ENCODE data around the gene PLPP1. TPM values are rescaled to one million over a fixed set of nuclear protein-coding genes. Genes with fewer than 3 reads are reported as not detected.

PLPP1 gene
- total and polyA plus RNA-seq, 2 of the 13 experiments (the other 11 are each of a cell fraction or from before 2014, with no cell fraction given) = 7.3 to 12.1 TPM

GRCh38 chr5:55570570-55570969 is 35.8 kb upstream of the PLPP1 start (continued):
- TF ChIP-seq CSRNP2 (CRISPR knock-in tag; conservative IDR thresholded peaks at IDR 0.05; ENCODE audit: low read depth) (no peak), JUN (CRISPR knock-in tag; IDR thresholded peaks at IDR 0.05) (no peak), ZNF577 (CRISPR knock-in tag; IDR thresholded peaks at IDR 0.05; ENCODE audit: borderline replicate concordance, low read depth) (no peak)
- TF ChIP-seq, protein P1, sequence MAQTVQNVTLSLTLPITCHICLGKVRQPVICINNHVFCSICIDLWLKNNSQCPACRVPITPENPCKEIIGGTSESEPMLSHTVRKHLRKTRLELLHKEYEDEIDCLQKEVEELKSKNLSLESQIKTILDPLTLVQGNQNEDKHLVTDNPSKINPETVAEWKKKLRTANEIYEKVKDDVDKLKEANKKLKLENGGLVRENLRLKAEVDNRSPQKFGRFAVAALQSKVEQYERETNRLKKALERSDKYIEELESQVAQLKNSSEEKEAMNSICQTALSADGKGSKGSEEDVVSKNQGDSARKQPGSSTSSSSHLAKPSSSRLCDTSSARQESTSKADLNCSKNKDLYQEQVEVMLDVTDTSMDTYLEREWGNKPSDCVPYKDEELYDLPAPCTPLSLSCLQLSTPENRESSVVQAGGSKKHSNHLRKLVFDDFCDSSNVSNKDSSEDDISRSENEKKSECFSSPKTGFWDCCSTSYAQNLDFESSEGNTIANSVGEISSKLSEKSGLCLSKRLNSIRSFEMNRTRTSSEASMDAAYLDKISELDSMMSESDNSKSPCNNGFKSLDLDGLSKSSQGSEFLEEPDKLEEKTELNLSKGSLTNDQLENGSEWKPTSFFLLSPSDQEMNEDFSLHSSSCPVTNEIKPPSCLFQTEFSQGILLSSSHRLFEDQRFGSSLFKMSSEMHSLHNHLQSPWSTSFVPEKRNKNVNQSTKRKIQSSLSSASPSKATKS (CRISPR knock-in tag; IDR thresholded peaks at IDR 0.05) = no peak

DNA sequence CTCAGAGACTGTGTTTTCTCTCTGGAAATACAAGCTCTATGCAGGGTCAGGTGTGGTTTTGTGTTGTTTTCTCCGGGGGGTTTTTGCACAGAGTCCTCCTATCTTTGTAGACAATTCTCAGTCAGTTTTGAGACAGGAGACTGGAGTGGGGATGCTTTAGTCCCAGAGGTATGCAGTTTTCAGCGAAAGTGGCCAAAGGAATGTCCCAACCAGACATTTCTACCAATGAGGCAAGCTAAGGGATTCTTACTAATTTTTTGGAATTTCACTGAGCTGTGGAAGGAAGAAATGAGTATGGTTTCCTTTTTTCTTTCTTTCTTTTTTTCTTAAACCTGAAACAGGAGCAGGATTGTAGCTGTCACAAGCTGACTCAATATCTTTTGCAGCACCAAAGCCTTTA is 35.3 kb upstream of the PLPP1 start:
- in situ Hi-C loops (cut with HindIII; ENCODE audit: extremely low pct_ligation_motif_present, low pct_unique_long_range_greater_than_20kb) = no loop called here
- CTCF ChIA-PET (ENCODE audit: low intra/inter-chr PET ratio, low total read pairs) = no interaction called here
- FAIRE-seq = no peak
- no peaks in the 10 kb centered on the region for H4K20me1 ChIP-seq (ENCODE audit: insufficient read depth, low read length)
- H3K27me3 ChIP-seq (ENCODE audit: control insufficient read depth in 1 of 2, insufficient read depth in 2 of 2, low read length in 2 of 2) = no peaks in the 10 kb centered on the region
- H3K4me2 ChIP-seq (ENCODE audit: low read depth, low read length) = no peak overlapping the region
- peaks cover 9% of the 10 kb centered on the region; the same call in 1 of the 2 replicates for H3K4me1 ChIP-seq (ENCODE audit: insufficient read depth, low read length)
- no peak for ATAC-seq
- no TSS peak for BruUV-seq (replicated peaks)
- POLR2A ChIA-PET = no interaction called here
- intact Hi-C loops (cut with micrococcal nuclease; ENCODE audit: unreplicated experiment) = no loop called here
- no peaks in the 10 kb centered on the region for H3K36me3 ChIP-seq (replicated peaks in 1 of 2; ENCODE audit: control insufficient read depth in 1 of 2, insufficient read depth in 2 of 2, low read length in 2 of 2)
- no peak overlapping the region for H3K27ac ChIP-seq (ENCODE audit: extremely low read length, insufficient read depth, low read length)
- no peaks in the 10 kb centered on the region for H3K9me3 ChIP-seq (ENCODE audit: low read length)
- no peak overlapping the region for H3K4me3 ChIP-seq (replicated peaks in 1 of 3; ENCODE audit: insufficient read depth in 1 of 3, low read depth in 2 of 3, low read length in 3 of 3)
- no peak for DNase-seq (ENCODE audit: low spot score)
- H3K9ac ChIP-seq (ENCODE audit: insufficient read depth, low read depth, low read length) = no peak overlapping the region
- no peak overlapping the region for H2AFZ ChIP-seq (ENCODE audit: low read length)
- 49% methylated on average over 2 of the region's 2 CpGs for WGBS (ENCODE audit: low lambda C conversion rate)
- H3K79me2 ChIP-seq (ENCODE audit: insufficient read depth, low read length) = no peaks in the 10 kb centered on the region
- TF ChIP-seq NFIB (CRISPR knock-in tag; IDR thresholded peaks at IDR 0.05; ENCODE audit: borderline replicate concordance) = no peak
- no peak for TF ChIP-seq ZNF704 (CRISPR knock-in tag; IDR thresholded peaks at IDR 0.05; ENCODE audit: borderline replicate concordance)
- TF ChIP-seq THRA (CRISPR knock-in tag; IDR thresholded peaks at IDR 0.05; ENCODE audit: borderline replicate concordance) = no peak
- no peak for TF ChIP-seq MBNL3 (CRISPR knock-in tag; conservative IDR thresholded peaks at IDR 0.05)
- no peak for TF ChIP-seq HDAC2 (CRISPR knock-in tag; IDR thresholded peaks at IDR 0.05)
- TF ChIP-seq ATM (IDR thresholded peaks at IDR 0.05; ENCODE audit: borderline replicate concordance) = no peak
- TF ChIP-seq ZKSCAN1 (IDR thresholded peaks at IDR 0.05; ENCODE audit: low read length) = no peak
- no peak for TF ChIP-seq AHR (CRISPR knock-in tag; IDR thresholded peaks at IDR 0.05)
- TF ChIP-seq DNMT3B (CRISPR knock-in tag; conservative IDR thresholded peaks at IDR 0.05) = no peak
- no peak for TF ChIP-seq SMARCE1 (IDR thresholded peaks at IDR 0.05; ENCODE audit: borderline replicate concordance)
- TF ChIP-seq ZNF547 (CRISPR knock-in tag; IDR thresholded peaks at IDR 0.05) = no peak
- TF ChIP-seq E2F2 (CRISPR knock-in tag; IDR thresholded peaks at IDR 0.05; ENCODE audit: borderline replicate concordance) = no peak

All from HepG2 (cell line).